Esophagus squamous epithelium (tissue), 5 donors: ENCODE results near the gene MEMO1. TPM values are rescaled to one million over a fixed set of nuclear protein-coding genes. Genes with fewer than 3 reads are reported as not detected.

ENCODE experiments used
- DNase-seq: peaks from one replicate; lab custom pipeline; 2025; lab: John Stamatoyannopoulos, UW
- H3K27ac ChIP-seq, 4 donors: fragments of 200-600 bp; sonication (generic); one replicate each; pipeline ENCODE4 v1.5.1; 2016 to 2019; ENCODE audit warnings: mild to moderate bottlenecking in 1 of 4
- H3K27me3 ChIP-seq, 4 donors: fragments of 200-600 bp; sonication (generic); 1 replicate in 3 of 4; 2 replicates in 1 of 4; pipeline versions ENCODE4 v1.5.1 to v1.6.0; 2017 to 2021; ENCODE audit warnings: antibody characterized with exemption in 1 of 4
- H3K36me3 ChIP-seq, 3 donors: fragments of 200-600 bp; sonication (generic); one replicate each; pipeline ENCODE4 v1.5.1; 2016 to 2019
- H3K4me1 ChIP-seq, 3 donors: fragments of 200-600 bp; sonication (generic); one replicate each; pipeline ENCODE4 v1.5.1; 2017 to 2019
- H3K4me3 ChIP-seq, 4 donors: fragments of 200-600 bp; sonication (generic); 1 replicate in 3 of 4; 2 replicates in 1 of 4; pipeline ENCODE4 v1.5.1; 2016 to 2019; ENCODE audit warnings: mild to moderate bottlenecking in 2 of 4, moderate library complexity in 1 of 4
- H3K9me3 ChIP-seq, 3 donors: fragments of 200-600 bp; sonication (generic); one replicate each; pipeline ENCODE4 v1.5.1; 2016 to 2019
- POLR2A ChIP-seq, 4 donors: fragments of 450-650 bp; IDR thresholded peaks; one replicate each; pipeline ENCODE4 v1.6.1; 2017; ENCODE audit warnings: antibody characterized with exemption in 4 of 4, mild to moderate bottlenecking in 4 of 4, moderate library complexity in 3 of 4
- WGBS, 2 donors: methylation state at CpG; one replicate each; pipeline ENCODE4 v1.1.5; 2018; 5-methylcytosine and 5-hydroxymethylcytosine counted together
- intact Hi-C: fragments of 100-400 bp; cut with DNase I; formaldehyde crosslinking; loops from one replicate; pipeline ENCODE4 v1.15.0; 2022
- total RNA-seq, 4 donors: library from RNA; depleted of rRNA; stranded (reverse); fragments of >200 nt; gene quantifications; one replicate each; pipeline ENCODE4 v1.1.0, GENCODE V29; 2016
- TF ChIP-seq, protein P1 (sequence below), 6 experiments: fragments of 450-650 bp in 4 of 6; fragments of 200-600 bp in 2 of 6; sonication (generic) in 2 of 6; IDR thresholded peaks; one replicate each; pipeline ENCODE4 v1.5.1; 2016 to 2019; ENCODE audit warnings: antibody characterized with exemption in 6 of 6, mild to moderate bottlenecking in 4 of 6, moderate library complexity in 4 of 6
- donor health status: DM: yes; HTN: yes; CAD: no.

The MEMO1 gene
- total RNA-seq, 4 donors from 2014 or later, result 32.1 to 61.7 (median 45.0) TPM

DNA sequence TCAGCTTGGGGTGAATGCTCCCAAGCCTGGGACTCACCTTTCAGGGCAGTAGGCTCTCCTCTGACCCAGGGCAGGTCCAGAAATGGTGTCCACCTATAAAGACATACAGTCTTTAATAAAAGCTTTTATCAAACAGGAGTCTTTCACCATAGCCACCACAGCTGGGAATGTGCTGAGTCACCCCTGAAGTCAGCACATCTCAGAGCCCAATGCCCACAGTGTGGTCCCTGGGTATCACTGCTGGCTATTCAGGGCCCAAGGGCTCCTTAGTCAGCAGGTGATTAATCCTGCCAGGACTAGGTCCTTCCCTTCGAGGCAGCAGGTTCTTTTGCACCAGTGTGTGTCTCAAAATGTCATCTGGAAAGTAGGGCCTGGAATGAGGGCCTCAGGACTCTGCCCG is 181.9 kb downstream of the MEMO1 start:
- intact Hi-C loops, result no loop called here
- DNase-seq, result no peak
- TF ChIP-seq POLR2A (IDR thresholded peaks at IDR 0.05), result no peak
- TF ChIP-seq, protein P1, sequence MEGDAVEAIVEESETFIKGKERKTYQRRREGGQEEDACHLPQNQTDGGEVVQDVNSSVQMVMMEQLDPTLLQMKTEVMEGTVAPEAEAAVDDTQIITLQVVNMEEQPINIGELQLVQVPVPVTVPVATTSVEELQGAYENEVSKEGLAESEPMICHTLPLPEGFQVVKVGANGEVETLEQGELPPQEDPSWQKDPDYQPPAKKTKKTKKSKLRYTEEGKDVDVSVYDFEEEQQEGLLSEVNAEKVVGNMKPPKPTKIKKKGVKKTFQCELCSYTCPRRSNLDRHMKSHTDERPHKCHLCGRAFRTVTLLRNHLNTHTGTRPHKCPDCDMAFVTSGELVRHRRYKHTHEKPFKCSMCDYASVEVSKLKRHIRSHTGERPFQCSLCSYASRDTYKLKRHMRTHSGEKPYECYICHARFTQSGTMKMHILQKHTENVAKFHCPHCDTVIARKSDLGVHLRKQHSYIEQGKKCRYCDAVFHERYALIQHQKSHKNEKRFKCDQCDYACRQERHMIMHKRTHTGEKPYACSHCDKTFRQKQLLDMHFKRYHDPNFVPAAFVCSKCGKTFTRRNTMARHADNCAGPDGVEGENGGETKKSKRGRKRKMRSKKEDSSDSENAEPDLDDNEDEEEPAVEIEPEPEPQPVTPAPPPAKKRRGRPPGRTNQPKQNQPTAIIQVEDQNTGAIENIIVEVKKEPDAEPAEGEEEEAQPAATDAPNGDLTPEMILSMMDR (IDR thresholded peaks at IDR 0.05), result no peak
- H3K27me3 ChIP-seq, result no peaks in the 10 kb centered on the region
- no peak overlapping the region for H3K4me3 ChIP-seq
- no peaks in the 10 kb centered on the region for H3K36me3 ChIP-seq
- H3K27ac ChIP-seq, result no peak overlapping the region
- 50 to 100% methylated on average over 1 to 2 of the region's 2 CpGs for WGBS, 2 donors
- H3K9me3 ChIP-seq, result peaks cover 0 to 13% (median 0%) of the 10 kb centered on the region in 3 donors
- no peaks in the 10 kb centered on the region for H3K4me1 ChIP-seq

GRCh38 chr2:31823558-31823957 is 187.2 kb downstream of the MEMO1 start:
- Histone ChIP-seq H3K4me3 (no peak overlapping the region), H3K27ac (no peak overlapping the region), H3K27me3 (no peaks in the 10 kb centered on the region), H3K4me1 (no peaks in the 10 kb centered on the region), H3K9me3 (peaks cover 0 to 49% (median 18%) of the 10 kb centered on the region in 3 donors), H3K36me3 (no peaks in the 10 kb centered on the region)
- no peak for DNase-seq
- TF ChIP-seq, protein P1 (IDR thresholded peaks at IDR 0.05), result no peak
- TF ChIP-seq POLR2A (IDR thresholded peaks at IDR 0.05), result no peak
- intact Hi-C loops, result no loop called here
- WGBS, 2 donors, result 86 to 87% methylated on average over 11 of the region's 11 CpGs

DNA sequence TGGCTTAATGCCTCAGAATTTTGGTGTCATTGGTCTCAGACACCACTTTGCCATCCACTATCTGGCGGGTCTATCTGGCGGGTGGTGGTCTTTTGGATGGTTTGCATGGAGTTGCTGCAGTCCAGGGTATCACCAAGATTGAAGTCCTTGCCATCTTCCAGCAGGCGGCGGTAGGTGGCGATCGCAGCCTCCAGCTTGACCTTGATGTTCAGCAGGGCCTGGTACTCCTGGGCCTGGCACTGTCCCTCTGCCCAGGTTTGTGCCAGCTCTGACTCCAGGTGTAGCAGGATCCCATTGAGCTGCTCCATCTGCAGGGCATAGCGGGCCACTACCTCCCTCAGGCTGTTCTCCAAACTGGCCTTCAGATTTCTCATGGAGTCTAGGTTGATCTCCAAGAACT is 188.2 kb downstream of the MEMO1 start:
- no peak overlapping the region for H3K27ac ChIP-seq
- 77 to 100% methylated on average over 2 of the region's 7 CpGs for WGBS, 2 donors
- H3K36me3 ChIP-seq, result no peaks in the 10 kb centered on the region
- no peak for DNase-seq
- no peak overlapping the region for H3K4me3 ChIP-seq
- no peaks in the 10 kb centered on the region for H3K4me1 ChIP-seq
- no peaks in the 10 kb centered on the region for H3K27me3 ChIP-seq
- intact Hi-C loops, result no loop called here
- H3K9me3 ChIP-seq, result peaks cover 0 to 47% (median 18%) of the 10 kb centered on the region in 3 donors
- TF ChIP-seq, protein P1 (IDR thresholded peaks at IDR 0.05), result no peak
- TF ChIP-seq POLR2A (IDR thresholded peaks at IDR 0.05), result no peak

Other genes with a start within 250 kb of the MEMO1 start
- 10 to 100 TPM; 53.0 to 58.2 (median 54.6) TPM for gene DPY30, start 28.8 kb upstream of the MEMO1 start, total RNA-seq
- 10 to 100 TPM; 13.1 to 19.4 (median 14.4) TPM for gene SPAST, start 52.5 kb upstream of the MEMO1 start, total RNA-seq
- 10 to 100 TPM in 3 of 4 donors, 1 to 10 TPM in 1; 9.3 to 22.5 (median 17.2) TPM for gene SLC30A6, start 154.9 kb upstream of the MEMO1 start, total RNA-seq